K562 (cell line): ENCODE data around the gene GHRL. TPM values are rescaled to one million over a fixed set of nuclear protein-coding genes. Genes with fewer than 3 reads are reported as not detected.

Experiments used
- CREM ChIP-seq: IDR thresholded peaks from 2 replicates; pipeline ENCODE4 v1.6.1; 2014; ENCODE audit warnings: antibody characterized with exemption, low read depth
- HBP1 ChIP-seq: fragments of 450-650 bp; formaldehyde crosslinking; IDR thresholded peaks from 2 replicates; pipeline ENCODE4 v1.4.0; 2022; ENCODE audit warnings: missing genetic modification characterization
- TAL1 ChIP-seq: fragments of 450-650 bp; IDR thresholded peaks from 2 replicates; pipeline ENCODE4 v1.6.1; 2016; ENCODE audit warnings: mild to moderate bottlenecking
- ZBTB40 ChIP-seq, 2 experiments: fragments of 450-650 bp in 1 of 2; sonication (generic) in 1 of 2; formaldehyde crosslinking in 1 of 2; IDR thresholded peaks; 2 replicates each; pipeline versions ENCODE4 v1.7.1 to v1.9.0; 2016 to 2022; ENCODE audit warnings: inconsistent platforms in 1 of 2, mild to moderate bottlenecking in 1 of 2, missing genetic modification reagents in 1 of 2
- ZNF318 ChIP-seq, 2 experiments: fragments of 450-650 bp; IDR thresholded peaks; 2 replicates each; pipeline ENCODE4 v1.6.1; 2016; ENCODE audit warnings: mild to moderate bottlenecking in 2 of 2, borderline replicate concordance in 1 of 2, low read depth in 1 of 2, moderate library complexity in 1 of 2
- polyA plus RNA-seq, 8 experiments: library from polyadenylated mRNA; depleted of rRNA in 4 of 8; stranded (reverse) in 5 of 8; unstranded in 3 of 8; fragments of >200 nt; fragmentation: Nextera tagmentation in 2 of 8; fragmentation: Illumina TruSeq in 1 of 8; extraction: Ambion mirVana in 2 of 8; extraction: Trizol in 1 of 8; gene quantifications; 2 replicates each; pipeline versions ENCODE4 v1.2.1 to v1.2.3, GENCODE V29; 2011 to 2014; ENCODE audit warnings: inconsistent platforms in 1 of 8, missing spikeins in 1 of 8
- total RNA-seq, 7 experiments: library from RNA; depleted of rRNA in 6 of 7; stranded (reverse); fragments of >200 nt in 6 of 7; fragmentation: Illumina TruSeq in 2 of 7; extraction: Trizol in 2 of 7; gene quantifications; 2 replicates each; pipeline versions ENCODE4 v1.2.1 to v1.2.3, GENCODE V29; 2011 to 2021; ENCODE audit warnings: low replicate concordance in 1 of 7

GHRL gene
- total and polyA plus RNA-seq, 9 of the 15 experiments (the other 6 are each of a cell fraction or from before 2014, with no cell fraction given) = 0.08 to 0.29 (median 0.15) TPM; not detected in 5

- TF ChIP-seq CREM = peak; percentile 39; the same call in 1 of the 2 replicates
- TF ChIP-seq HBP1 (CRISPR knock-in tag) = no peak
- peak; percentile 55 for TF ChIP-seq TAL1
- TF ChIP-seq ZNF318 (IDR thresholded peaks at IDR 0.05; ENCODE audit: borderline replicate concordance in 1 of 2, low read depth in 1 of 2) = no peak
- peak; percentile 48; the same call in 1 of the 2 replicates for TF ChIP-seq ZBTB40 (IDR thresholded peaks at IDR 0.05)
- no peak for TF ChIP-seq ZBTB40 (CRISPR knock-in tag; IDR thresholded peaks at IDR 0.05)
Observed at GRCh38 chr3:10292505-10293419, at the start of gene GHRL (continued).
